Mucosa of rectum (tissue), 2 donors: ENCODE results near the gene CAMSAP2.
"Not testable (repeated sequence)": the region's sequence is repeated elsewhere in the genome, so short reads cannot be mapped to it uniquely, and the experiment has no call there.

ENCODE experiments used
- H3K27ac ChIP-seq, 2 donors: one replicate each; pipeline ENCODE4 v1.7.0; 2013; ENCODE audit warnings: inconsistent platforms in 2 of 2, low read depth in 2 of 2, low read length in 2 of 2
- H3K27me3 ChIP-seq, 2 donors: one replicate each; pipeline ENCODE4 v1.7.0; 2013; ENCODE audit warnings: low read length in 2 of 2; ENCODE audit not compliant: control insufficient read depth in 2 of 2, insufficient read depth in 2 of 2
- H3K36me3 ChIP-seq, 2 donors: one replicate each; pipeline ENCODE4 v1.7.0; 2013; ENCODE audit warnings: low read length in 2 of 2; ENCODE audit not compliant: control insufficient read depth in 2 of 2, insufficient read depth in 2 of 2
- H3K4me1 ChIP-seq, 2 donors: one replicate each; pipeline ENCODE4 v1.7.0; 2013; ENCODE audit warnings: low read length in 2 of 2, mild to moderate bottlenecking in 1 of 2; ENCODE audit not compliant: control insufficient read depth in 2 of 2, insufficient read depth in 2 of 2
- H3K4me3 ChIP-seq, 2 donors: one replicate each; pipeline ENCODE4 v1.7.0; 2013; ENCODE audit warnings: low read length in 2 of 2
- H3K9ac ChIP-seq, 2 donors: one replicate each; pipeline ENCODE4 v1.7.0; 2013; ENCODE audit warnings: low read length in 2 of 2, low read depth in 1 of 2, mild to moderate bottlenecking in 1 of 2
- H3K9me3 ChIP-seq, 2 donors: one replicate each; pipeline ENCODE4 v1.7.0; 2013; ENCODE audit warnings: low read length in 2 of 2; ENCODE audit not compliant: control insufficient read depth in 2 of 2
- donor health status: healthy.
- donor health status: Normal muscosa, but diverticular disease.

CAMSAP2 gene

DNA sequence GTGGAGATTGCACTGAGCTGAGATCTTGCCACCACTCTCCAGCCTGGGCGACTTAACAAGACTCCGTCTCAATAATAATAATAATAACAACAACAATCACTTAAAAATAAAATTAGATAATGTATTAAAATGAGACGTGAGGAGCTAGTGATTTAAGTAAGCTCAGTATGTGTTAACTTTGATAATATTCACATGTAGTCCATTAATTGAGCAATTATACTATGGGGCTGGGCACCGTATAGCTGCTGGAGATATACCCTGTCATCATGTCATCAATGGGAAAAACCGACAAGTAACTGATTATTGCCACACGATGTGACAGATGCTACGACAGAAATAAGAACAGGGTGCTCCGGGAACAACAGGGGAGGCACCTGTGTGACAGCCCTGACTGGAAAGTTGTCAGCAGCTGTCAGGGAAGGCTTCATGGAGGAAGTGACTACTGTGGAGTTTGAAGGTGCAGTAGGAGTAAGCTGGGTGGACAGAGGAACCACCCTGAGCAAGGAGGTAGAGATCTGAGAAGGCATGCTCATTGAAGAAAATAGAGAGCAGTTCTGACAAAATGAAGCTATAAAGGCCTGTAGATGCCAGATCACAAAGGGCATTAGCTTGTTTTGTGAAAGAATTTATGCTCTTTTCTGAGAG is 924 bp upstream of the CAMSAP2 start:
- H3K9ac ChIP-seq, result peak overlapping the region; percentile 18 to 21
- H3K4me3 ChIP-seq, result peak overlapping the region; percentile 52 to 74
- H3K4me1 ChIP-seq, result peaks cover 7 to 18% of the 10 kb centered on the region in 2 donors

DNA sequence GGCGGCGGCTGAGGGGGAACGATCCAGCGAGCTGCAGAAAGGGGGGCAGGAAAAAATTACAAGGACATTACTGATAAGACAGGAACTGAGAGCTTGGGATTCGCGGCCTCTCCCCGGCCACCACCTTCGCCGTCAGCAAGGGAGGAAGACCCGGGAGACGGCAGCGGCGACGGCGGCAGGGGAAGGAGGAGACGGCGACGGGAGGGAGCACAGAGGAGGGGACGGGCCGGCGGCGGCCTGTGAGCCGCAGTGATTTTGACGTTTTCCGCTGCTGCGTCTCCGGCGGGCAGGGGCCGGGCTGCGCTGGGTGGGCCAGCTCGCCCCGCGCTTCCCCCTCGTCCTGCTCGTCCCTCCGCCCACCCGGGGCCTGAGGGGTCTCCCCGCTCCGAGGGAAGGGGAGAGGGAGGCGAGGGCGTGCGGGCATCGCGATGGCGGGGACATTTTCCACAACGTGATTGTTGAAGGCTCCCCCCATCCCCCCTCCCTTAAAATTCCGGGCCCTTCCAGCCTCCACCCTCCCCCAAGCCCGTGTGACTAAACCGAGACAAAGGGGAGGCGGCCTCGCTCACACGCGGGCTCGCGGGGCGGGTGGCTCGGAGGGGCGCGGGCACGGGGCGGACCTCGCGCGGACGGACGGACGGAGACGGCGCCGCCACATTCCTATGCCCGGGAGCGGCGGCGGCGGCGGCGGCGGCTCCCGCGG is 407 bp downstream of the CAMSAP2 start:
- H3K9ac ChIP-seq, result peak overlapping the region; percentile 75 to 89
- H3K4me1 ChIP-seq, result peaks cover 7 to 18% of the 10 kb centered on the region in 2 donors
- peak overlapping the region; percentile 95 for H3K27ac ChIP-seq

More for the DNA sequence above, 924 bp upstream of the CAMSAP2 start:
- Histone ChIP-seq H3K9me3 (no peaks in the 10 kb centered on the region), H3K27me3 (no peaks in the 10 kb centered on the region), H3K27ac (peak overlapping the region; percentile 4 to 61), H3K36me3 (no peaks in the 10 kb centered on the region)

DNA sequence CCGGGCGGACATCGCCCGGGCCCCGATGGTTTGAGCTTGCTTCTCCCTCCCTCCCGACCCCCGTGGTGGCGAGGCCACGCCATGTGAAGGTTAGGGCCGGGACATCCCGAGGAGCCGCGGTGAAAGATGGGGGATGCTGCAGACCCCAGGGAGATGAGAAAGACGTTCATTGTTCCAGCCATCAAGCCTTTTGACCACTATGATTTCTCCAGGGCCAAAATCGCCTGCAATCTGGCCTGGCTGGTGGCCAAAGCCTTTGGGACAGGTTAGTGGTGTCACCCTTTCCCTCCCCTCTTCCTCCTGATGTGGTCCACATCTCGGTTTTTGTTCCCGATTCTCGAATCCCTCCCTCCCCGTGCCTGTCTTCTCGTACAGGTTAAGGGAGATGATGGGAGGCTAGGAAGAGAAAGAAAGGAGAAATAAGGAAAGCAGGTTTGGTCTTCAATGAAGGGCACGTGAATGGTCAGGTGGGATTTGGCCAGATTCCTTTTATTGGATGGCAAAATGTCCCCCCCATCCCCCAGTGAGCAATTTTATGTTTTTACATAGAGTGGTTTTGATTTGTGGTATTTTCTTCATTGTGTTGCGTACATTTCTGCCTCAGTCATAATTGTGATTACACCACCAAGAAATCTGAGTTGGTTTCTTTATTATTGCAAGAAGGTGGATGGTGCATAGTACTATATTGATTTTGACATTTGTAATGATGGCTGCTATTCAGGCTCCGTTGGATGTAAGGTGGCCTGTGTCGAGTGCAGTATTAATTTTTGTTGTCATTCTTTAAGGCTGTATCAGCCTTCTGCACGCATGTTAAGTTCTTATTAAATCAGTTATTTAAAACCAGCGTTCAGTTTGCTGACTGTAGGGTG is 1.2 kb downstream of the CAMSAP2 start:
- Histone ChIP-seq H3K27me3 (no peaks in the 10 kb centered on the region), H3K4me1 (peaks cover 7 to 18% of the 10 kb centered on the region in 2 donors), H3K36me3 (no peaks in the 10 kb centered on the region), H3K4me3 (peak overlapping the region; percentile 89 to 90), H3K9me3 (no peaks in the 10 kb centered on the region), H3K27ac (peak overlapping the region; percentile 95), H3K9ac (peak overlapping the region; percentile 68 to 89)

More for the DNA sequence above, 407 bp downstream of the CAMSAP2 start:
- H3K4me3 ChIP-seq, result peak overlapping the region; percentile 89 to 90
- no peaks in the 10 kb centered on the region for H3K9me3 ChIP-seq
- H3K36me3 ChIP-seq, result no peaks in the 10 kb centered on the region
- no peaks in the 10 kb centered on the region for H3K27me3 ChIP-seq

DNA sequence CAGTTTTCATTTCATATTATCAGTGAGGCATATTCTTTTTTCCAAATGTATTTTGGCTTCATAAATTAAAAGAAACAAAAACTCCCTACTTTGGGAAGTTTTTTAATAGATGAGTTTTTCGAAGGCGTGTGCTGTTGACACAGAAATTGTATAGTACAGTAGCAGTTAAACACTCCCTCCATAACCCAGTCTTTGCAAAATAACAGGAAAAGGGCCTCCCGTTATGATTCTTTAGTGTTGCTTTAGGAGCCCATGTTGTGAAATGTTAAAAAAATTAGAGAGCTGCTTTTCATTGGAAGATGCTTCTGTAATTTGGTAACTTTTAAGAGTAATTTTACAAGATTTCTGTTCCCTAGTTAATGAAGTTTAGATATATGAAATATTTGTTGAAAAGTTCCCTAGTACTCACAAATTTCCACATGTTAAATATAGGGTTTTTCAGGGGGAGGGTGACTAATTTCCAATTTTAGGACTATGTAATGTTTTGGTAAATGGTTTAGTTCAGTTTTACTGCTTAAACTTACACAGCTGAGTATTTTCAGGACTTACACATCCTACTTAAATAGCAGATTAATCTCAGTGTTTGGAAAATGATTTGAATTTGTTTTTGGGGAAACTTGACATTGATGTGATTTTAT is 2.0 kb downstream of the CAMSAP2 start:
- H3K9ac ChIP-seq, result no peak overlapping the region
- no peak overlapping the region for H3K27ac ChIP-seq
- H3K4me3 ChIP-seq, result peak overlapping the region; percentile 89 to 90
- H3K36me3 ChIP-seq, result no peaks in the 10 kb centered on the region
- H3K4me1 ChIP-seq, result peaks cover 7 to 18% of the 10 kb centered on the region in 2 donors
- H3K9me3 ChIP-seq, result no peaks in the 10 kb centered on the region
- H3K27me3 ChIP-seq, result no peaks in the 10 kb centered on the region

DNA sequence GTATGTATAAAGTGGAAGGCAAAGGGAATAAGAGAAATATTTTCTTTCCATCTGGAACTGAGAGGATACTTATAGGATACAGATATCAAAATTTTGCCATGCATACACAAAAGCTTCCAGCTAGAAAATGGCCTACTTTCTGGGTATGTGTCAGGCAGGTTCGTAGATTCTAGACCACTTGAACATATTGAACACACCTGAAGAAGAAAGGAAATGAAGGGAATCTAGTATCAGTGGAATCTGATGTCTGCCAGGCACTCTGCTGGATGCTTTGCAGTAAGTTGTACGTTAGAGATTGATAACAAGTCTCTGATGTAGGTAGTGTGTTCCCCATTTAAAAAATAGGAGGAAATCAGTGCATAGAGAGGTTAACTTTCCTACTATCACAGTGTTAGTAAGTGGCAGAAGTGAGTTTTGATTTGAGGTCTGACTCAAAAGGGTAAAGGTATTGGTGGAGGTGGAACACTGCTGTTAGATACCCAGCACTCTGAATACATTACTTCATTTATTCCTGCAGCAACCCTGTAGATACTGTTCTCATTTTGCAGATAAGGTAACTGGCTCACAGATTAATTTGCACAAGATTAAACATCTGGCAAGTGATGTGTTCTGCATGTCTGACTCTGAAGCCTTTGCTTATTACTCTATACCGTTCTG is 3.0 kb downstream of the CAMSAP2 start:
- Histone ChIP-seq H3K4me1 (peaks cover 7 to 18% of the 10 kb centered on the region in 2 donors), H3K4me3 (peak overlapping the region in 1 of 2 donors; percentile 11), H3K27me3 (no peaks in the 10 kb centered on the region), H3K9me3 (no peaks in the 10 kb centered on the region), H3K9ac (no peak overlapping the region), H3K27ac (no peak overlapping the region), H3K36me3 (no peaks in the 10 kb centered on the region)

DNA sequence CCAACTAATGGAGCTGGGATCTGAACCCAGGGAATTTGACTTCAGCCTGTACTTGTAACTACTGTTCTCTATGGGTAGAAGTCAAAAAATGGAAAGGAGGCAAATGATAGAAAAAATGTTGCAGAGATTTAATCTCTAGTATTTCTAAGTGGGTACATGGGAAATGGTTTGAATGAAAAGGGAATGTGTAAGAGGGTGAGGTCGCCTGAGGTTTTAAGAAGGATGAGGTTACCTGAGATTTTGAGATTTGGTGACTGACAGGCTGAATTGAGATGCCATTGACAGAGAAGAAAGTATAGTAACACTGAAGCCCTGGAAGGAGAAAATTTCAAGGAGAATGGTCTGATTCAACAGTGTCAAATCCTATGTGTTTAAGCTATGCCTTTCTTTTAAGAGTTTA is 5.5 kb downstream of the CAMSAP2 start:
- Histone ChIP-seq H3K9me3 (no peaks in the 10 kb centered on the region), H3K4me1 (peaks cover 7 to 12% of the 10 kb centered on the region in 2 donors), H3K27me3 (no peaks in the 10 kb centered on the region), H3K36me3 (no peaks in the 10 kb centered on the region), H3K9ac (no peak overlapping the region), H3K4me3 (no peak overlapping the region), H3K27ac (no peak overlapping the region)

DNA sequence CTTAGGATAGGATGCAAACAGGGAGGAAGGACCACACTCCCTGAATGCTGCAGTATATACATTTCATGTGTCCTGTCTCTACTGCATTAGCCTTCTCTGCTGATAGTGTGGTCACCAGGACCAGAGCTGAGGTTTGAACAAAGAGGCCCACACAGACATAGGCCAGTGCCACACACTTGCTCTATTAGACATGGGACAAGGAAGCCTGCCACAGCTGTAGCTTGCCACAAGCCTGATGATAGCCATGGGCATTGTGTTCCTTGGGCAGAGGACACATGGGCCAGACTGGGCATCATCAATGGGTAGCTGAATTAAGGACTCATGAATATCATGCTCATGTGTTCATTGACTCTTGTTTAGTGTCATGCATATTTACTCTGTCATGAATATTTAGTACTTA is 10.4 kb downstream of the CAMSAP2 start:
- no peaks in the 10 kb centered on the region for H3K9me3 ChIP-seq
- no peaks in the 10 kb centered on the region for H3K4me1 ChIP-seq
- no peaks in the 10 kb centered on the region for H3K27me3 ChIP-seq
- H3K36me3 ChIP-seq, result no peaks in the 10 kb centered on the region
- no peak overlapping the region for H3K4me3 ChIP-seq
- H3K9ac ChIP-seq, result no peak overlapping the region
- H3K27ac ChIP-seq, result no peak overlapping the region

DNA sequence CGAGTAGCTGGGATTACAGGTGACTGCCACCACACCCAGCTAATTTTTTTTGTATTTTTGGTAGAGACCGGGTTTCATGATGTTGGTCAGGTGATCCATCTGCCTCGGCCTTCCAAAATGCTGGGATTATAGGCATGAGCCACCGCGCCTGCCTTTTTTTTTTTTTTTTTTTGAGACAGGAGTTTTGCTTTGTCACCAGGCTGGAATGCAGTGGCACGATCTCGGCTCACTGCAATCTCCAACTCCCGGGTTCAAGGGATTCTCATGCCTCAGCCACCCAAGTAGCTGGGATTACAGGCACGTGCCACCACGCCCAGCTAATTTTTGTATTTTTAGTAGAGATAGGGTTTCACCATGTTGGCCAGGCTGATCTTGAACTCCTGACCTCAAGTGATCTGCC is 12.1 kb downstream of the CAMSAP2 start:
- not testable (repeated sequence) for H3K4me1 ChIP-seq, H3K4me3 ChIP-seq, H3K9ac ChIP-seq, H3K9me3 ChIP-seq, H3K36me3 ChIP-seq, H3K27ac ChIP-seq, H3K27me3 ChIP-seq

DNA sequence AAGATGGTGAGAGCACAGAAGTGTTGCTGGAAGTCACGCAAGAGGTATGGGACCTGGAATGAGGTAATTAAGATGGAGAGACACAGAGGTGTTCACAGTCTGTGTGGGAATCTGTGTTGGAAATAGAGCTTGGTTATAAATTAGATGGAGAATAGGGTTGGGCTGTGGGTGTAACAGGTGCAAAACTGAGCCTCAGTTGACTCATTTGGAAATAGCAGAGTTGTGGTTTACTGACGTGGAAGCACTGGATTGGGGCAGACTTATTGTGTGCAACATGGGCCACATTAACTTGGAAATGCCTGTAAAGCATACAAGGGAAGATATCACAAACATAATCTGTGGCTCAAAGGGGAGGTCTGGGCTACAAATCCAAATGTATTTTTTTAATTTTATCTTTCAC is 13.0 kb downstream of the CAMSAP2 start:
- no peaks in the 10 kb centered on the region for H3K27me3 ChIP-seq
- no peaks in the 10 kb centered on the region for H3K9me3 ChIP-seq
- no peaks in the 10 kb centered on the region for H3K36me3 ChIP-seq
- no peaks in the 10 kb centered on the region for H3K4me1 ChIP-seq
- H3K27ac ChIP-seq, result no peak overlapping the region
- no peak overlapping the region for H3K9ac ChIP-seq
- H3K4me3 ChIP-seq, result no peak overlapping the region
